ENCODE data around the gene MLLT1.

DNA sequence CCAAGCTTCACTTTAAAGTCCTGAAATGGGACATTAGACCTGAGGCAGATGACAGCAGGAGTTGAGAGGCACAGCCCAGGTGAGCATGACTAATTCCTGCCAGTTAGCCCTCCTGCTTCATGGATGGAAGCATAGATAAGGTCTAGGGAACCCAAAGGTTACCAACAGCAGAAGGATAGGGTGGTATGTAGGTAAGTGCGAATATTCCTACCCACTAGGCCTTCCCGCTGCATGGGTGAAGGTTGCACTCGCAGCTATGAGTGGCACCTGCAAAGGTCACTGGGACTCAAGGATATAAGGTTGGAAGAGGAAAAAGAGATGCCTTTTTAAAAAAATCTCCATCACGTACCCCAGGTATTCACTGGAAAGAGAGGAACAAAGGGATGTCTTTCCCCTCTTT is 12.2 kb upstream of the MLLT1 start:
- TF ChIP-seq, protein P1, sequence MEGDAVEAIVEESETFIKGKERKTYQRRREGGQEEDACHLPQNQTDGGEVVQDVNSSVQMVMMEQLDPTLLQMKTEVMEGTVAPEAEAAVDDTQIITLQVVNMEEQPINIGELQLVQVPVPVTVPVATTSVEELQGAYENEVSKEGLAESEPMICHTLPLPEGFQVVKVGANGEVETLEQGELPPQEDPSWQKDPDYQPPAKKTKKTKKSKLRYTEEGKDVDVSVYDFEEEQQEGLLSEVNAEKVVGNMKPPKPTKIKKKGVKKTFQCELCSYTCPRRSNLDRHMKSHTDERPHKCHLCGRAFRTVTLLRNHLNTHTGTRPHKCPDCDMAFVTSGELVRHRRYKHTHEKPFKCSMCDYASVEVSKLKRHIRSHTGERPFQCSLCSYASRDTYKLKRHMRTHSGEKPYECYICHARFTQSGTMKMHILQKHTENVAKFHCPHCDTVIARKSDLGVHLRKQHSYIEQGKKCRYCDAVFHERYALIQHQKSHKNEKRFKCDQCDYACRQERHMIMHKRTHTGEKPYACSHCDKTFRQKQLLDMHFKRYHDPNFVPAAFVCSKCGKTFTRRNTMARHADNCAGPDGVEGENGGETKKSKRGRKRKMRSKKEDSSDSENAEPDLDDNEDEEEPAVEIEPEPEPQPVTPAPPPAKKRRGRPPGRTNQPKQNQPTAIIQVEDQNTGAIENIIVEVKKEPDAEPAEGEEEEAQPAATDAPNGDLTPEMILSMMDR (IDR thresholded peaks at IDR 0.05): no peak
- no peak for TF ChIP-seq EZH2 (IDR thresholded peaks at IDR 0.05; ENCODE audit: borderline replicate concordance, insufficient read depth, low read depth, low read length, poor library complexity, severe bottlenecking)

All from B cell (primary cell).